SK-N-SH (cell line): Measurements from ENCODE around the gene CASS4. TPM values are rescaled to one million over a fixed set of nuclear protein-coding genes. Genes with fewer than 3 reads are reported as not detected.

Experiments
- CTCF ChIA-PET: fragments of 300-600, 350-600 bp; formaldehyde crosslinking; extraction: SDS; loops from one replicate; lab custom pipeline; 2021; lab: Yijun Ruan, JAX
- POLR2A ChIA-PET: fragments of 350-600 bp; sonication (Branson Sonifier 250); formaldehyde crosslinking; extraction: SDS; loops from one replicate; lab custom pipeline; 2020; ENCODE audit warnings: antibody characterized with exemption, inconsistent platforms; lab: Yijun Ruan, JAX
- DNase-seq: peaks from one replicate; pipeline ENCODE4 v3.0.0; 2012
- H2AFZ ChIP-seq: fragments of 200-600 bp; sonication (generic); 2 replicates; pipeline ENCODE4 v1.8.1; 2016; ENCODE audit warnings: antibody characterized with exemption, mild to moderate bottlenecking, low read depth
- H3F3A ChIP-seq: fragments of 200-600 bp; sonication (generic); replicated peaks from 2 replicates; pipeline ENCODE3; 2016; ENCODE audit warnings: antibody characterized with exemption, mild to moderate bottlenecking; ENCODE audit not compliant: insufficient read depth
- H3K27ac ChIP-seq, 2 experiments: fragments of 200-500 bp in 1 of 2; fragments of 200-600 bp in 1 of 2; sonication (Bioruptor generic) in 1 of 2; sonication (generic), shearing (Covaris generic) in 1 of 2; 2 replicates each; pipeline versions ENCODE4 v1.5.1 to v1.6.1; 2014 to 2016; ENCODE audit warnings: low read depth in 2 of 2, inconsistent platforms in 1 of 2, low read length in 1 of 2, mild to moderate bottlenecking in 1 of 2, mixed read lengths in 1 of 2
- H3K27me3 ChIP-seq: fragments of 200-600 bp; sonication (generic), shearing (Covaris generic); 2 replicates; pipeline ENCODE4 v1.6.1; 2016; ENCODE audit warnings: mixed run types; ENCODE audit not compliant: insufficient read depth
- H3K36me3 ChIP-seq, 2 experiments: fragments of 200-500 bp in 1 of 2; fragments of 200-600 bp in 1 of 2; sonication (Bioruptor generic) in 1 of 2; sonication (generic) in 1 of 2; replicated peaks in 1 of 2; 2 replicates each; pipeline versions ENCODE3 to v1.5.1; 2014 to 2016; ENCODE audit warnings: low read length in 1 of 2, mild to moderate bottlenecking in 1 of 2; ENCODE audit not compliant: insufficient read depth in 2 of 2, control insufficient read depth in 1 of 2
- H3K4me1 ChIP-seq, 2 experiments: fragments of 200-500 bp in 1 of 2; fragments of 200-600 bp in 1 of 2; sonication (Bioruptor generic) in 1 of 2; sonication (generic), shearing (Covaris generic) in 1 of 2; 2 replicates each; pipeline versions ENCODE4 v1.5.1 to v1.6.1; 2014 to 2016; ENCODE audit warnings: low read depth in 1 of 2, low read length in 1 of 2, mixed run types in 1 of 2; ENCODE audit not compliant: insufficient read depth in 2 of 2, control insufficient read depth in 1 of 2
- H3K4me2 ChIP-seq: fragments of 200-600 bp; sonication (generic), shearing (Covaris generic); 2 replicates; pipeline ENCODE4 v1.6.1; 2017; ENCODE audit warnings: mixed run types
- H3K4me3 ChIP-seq, 2 experiments: fragments of 200-500 bp in 1 of 2; fragments of 200-600 bp in 1 of 2; sonication (Bioruptor generic) in 1 of 2; sonication (generic), shearing (Covaris generic) in 1 of 2; 2 replicates each; pipeline versions ENCODE4 v1.5.1 to v1.8.1; 2014 to 2016; ENCODE audit warnings: low read depth in 2 of 2, inconsistent platforms in 1 of 2, low read length in 1 of 2, mild to moderate bottlenecking in 1 of 2, mixed read lengths in 1 of 2, moderate library complexity in 1 of 2
- H3K79me2 ChIP-seq: fragments of 200-600 bp; sonication (generic); 2 replicates; pipeline ENCODE4 v1.8.1; 2017; ENCODE audit warnings: mild to moderate bottlenecking; ENCODE audit not compliant: insufficient read depth
- H3K9ac ChIP-seq: fragments of 200-600 bp; sonication (generic); 2 replicates; pipeline ENCODE4 v1.6.1; 2017; ENCODE audit warnings: mixed run types
- H3K9me2 ChIP-seq: fragments of 200-600 bp; sonication (generic); 2 replicates; pipeline ENCODE4 v1.6.1; 2017; ENCODE audit warnings: mixed run types
- H3K9me3 ChIP-seq: fragments of 200-600 bp; sonication (generic); 2 replicates; pipeline ENCODE4 v1.6.1; 2017; ENCODE audit warnings: mixed run types, mild to moderate bottlenecking, moderate library complexity
- H4K20me1 ChIP-seq: fragments of 200-600 bp; sonication (generic); 2 replicates; pipeline ENCODE4 v1.6.1; 2017; ENCODE audit warnings: mild to moderate bottlenecking, mixed run types; ENCODE audit not compliant: insufficient read depth
- CHD2 ChIP-seq: fragments of 150-350 bp; IDR thresholded peaks from 2 replicates; pipeline ENCODE4 v1.6.1; 2018; ENCODE audit warnings: low read length; ENCODE audit not compliant: partially characterized antibody
- RFX5 ChIP-seq: IDR thresholded peaks from 2 replicates; pipeline ENCODE4 v1.6.1; 2012; ENCODE audit warnings: mild to moderate bottlenecking, improper control_type of control experiment, low read length
- SIN3A ChIP-seq: IDR thresholded peaks from 2 replicates; pipeline ENCODE4 v1.6.1; 2012; ENCODE audit warnings: low read depth, mild to moderate bottlenecking, low read length, moderate library complexity, borderline replicate concordance
- YY1 ChIP-seq: IDR thresholded peaks from 2 replicates; pipeline ENCODE4 v1.4.0; 2012; ENCODE audit warnings: low read depth, mild to moderate bottlenecking
- WGBS: methylation state at CpG from one replicate; pipeline ENCODE4 v1.1.6; 2017; ENCODE audit warnings: low lambda C conversion rate; 5-methylcytosine and 5-hydroxymethylcytosine counted together
- polyA plus RNA-seq, 3 experiments: library from polyadenylated mRNA; depleted of rRNA; stranded (reverse); fragments of >200 nt; gene quantifications; 2 replicates each; pipeline ENCODE4 v1.2.3, GENCODE V29; 2012
- TF ChIP-seq, protein P1 (sequence below): IDR thresholded peaks from 2 replicates; pipeline ENCODE4 v1.4.0; 2012; ENCODE audit warnings: low read depth
- TF ChIP-seq, protein P2 (sequence below): IDR thresholded peaks from 2 replicates; pipeline ENCODE4 v1.4.0; 2012; ENCODE audit warnings: low read depth, borderline replicate concordance
- TF ChIP-seq, protein P3 (sequence below): fragments of 150-350 bp; IDR thresholded peaks from 2 replicates; pipeline ENCODE4 v1.6.1; 2016; ENCODE audit warnings: mild to moderate bottlenecking, low read depth, low read length
- TF ChIP-seq, protein P4 (sequence below): IDR thresholded peaks from 2 replicates; pipeline ENCODE4; 2012

The CASS4 gene
- polyA plus RNA-seq, 1 of the 3 experiments (the other 2 are of a cell fraction) = not detected

DNA sequence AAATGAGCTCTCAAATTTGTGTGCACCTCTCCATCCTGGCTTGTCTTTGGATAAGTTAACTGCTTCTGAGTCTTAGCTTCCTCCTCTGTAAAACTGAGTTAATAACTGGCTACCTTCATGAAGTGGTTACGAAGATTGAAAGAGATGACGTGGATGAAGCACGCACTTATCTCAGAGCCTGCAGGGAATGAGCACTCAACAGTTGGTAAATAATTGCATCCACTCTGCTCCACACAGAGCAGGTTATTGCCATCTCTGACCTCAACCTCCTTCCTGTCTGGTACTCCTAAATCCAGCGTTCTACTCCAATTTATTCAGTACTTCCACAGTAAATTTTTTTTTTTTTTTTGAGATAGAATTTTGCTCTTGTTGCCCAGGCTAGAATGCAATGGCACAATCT lies 26.9 kb upstream of the CASS4 start:
- Histone ChIP-seq H3K27me3 (no peaks in the 10 kb centered on the region), H3K9me2 (no peaks in the 10 kb centered on the region), H3F3A (peaks cover 12% of the 10 kb centered on the region), H3K4me1 (peaks cover 0 to 5% of the 10 kb centered on the region in 2 experiments; a peak in 2 of 4 replicates), H3K9me3 (no peaks in the 10 kb centered on the region), H2AFZ (no peak overlapping the region), H3K4me3 (no peak overlapping the region), H3K36me3 (peaks cover 27 to 38% of the 10 kb centered on the region in 2 experiments), H3K9ac (no peak overlapping the region), H4K20me1 (no peaks in the 10 kb centered on the region)
- POLR2A ChIA-PET = no interaction called here
- DNase-seq = no peak
- 92% methylated on average over 4 of the region's 4 CpGs for WGBS
- TF ChIP-seq, protein P1, sequence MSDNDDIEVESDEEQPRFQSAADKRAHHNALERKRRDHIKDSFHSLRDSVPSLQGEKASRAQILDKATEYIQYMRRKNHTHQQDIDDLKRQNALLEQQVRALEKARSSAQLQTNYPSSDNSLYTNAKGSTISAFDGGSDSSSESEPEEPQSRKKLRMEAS = no peak
- TF ChIP-seq SIN3A (no peak), YY1 (no peak), CHD2 (no peak)
- TF ChIP-seq, protein P2, sequence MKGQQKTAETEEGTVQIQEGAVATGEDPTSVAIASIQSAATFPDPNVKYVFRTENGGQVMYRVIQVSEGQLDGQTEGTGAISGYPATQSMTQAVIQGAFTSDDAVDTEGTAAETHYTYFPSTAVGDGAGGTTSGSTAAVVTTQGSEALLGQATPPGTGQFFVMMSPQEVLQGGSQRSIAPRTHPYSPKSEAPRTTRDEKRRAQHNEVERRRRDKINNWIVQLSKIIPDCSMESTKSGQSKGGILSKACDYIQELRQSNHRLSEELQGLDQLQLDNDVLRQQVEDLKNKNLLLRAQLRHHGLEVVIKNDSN = no peak
- TF ChIP-seq, protein P3, sequence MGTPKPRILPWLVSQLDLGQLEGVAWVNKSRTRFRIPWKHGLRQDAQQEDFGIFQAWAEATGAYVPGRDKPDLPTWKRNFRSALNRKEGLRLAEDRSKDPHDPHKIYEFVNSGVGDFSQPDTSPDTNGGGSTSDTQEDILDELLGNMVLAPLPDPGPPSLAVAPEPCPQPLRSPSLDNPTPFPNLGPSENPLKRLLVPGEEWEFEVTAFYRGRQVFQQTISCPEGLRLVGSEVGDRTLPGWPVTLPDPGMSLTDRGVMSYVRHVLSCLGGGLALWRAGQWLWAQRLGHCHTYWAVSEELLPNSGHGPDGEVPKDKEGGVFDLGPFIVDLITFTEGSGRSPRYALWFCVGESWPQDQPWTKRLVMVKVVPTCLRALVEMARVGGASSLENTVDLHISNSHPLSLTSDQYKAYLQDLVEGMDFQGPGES = no peak
- TF ChIP-seq, all 33 proteins: peak for 0
- Histone ChIP-seq H3K79me2 (peaks cover 97% of the 10 kb centered on the region), H3K4me2 (no peak overlapping the region), H3K27ac (no peak overlapping the region)
- CTCF ChIA-PET = no interaction called here

DNA sequence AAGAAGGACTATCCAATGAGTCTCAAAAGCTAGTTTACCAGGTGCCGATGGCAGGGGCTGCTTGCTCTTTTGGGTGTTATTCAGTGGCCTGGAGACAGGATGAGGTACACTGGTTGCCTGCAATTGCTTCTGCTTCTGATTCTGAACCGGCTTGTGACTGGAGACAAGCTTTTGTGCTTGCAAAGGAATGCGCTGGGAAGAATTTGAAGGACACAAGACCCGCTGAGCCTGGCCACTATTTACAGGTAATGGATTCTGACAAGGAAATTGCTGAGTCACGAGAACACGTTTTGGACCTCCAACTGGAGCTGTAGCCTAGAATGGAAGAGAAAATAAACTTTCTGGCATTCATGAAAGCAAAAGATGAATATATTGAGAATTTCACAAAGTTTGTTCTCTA lies 25.8 kb upstream of the CASS4 start:
- CTCF ChIA-PET = no interaction called here
- POLR2A ChIA-PET = no interaction called here

More for the DNA sequence above, 25.8 kb upstream of the CASS4 start:
- Histone ChIP-seq H3K4me3 (no peak overlapping the region), H4K20me1 (no peaks in the 10 kb centered on the region), H3K27me3 (no peaks in the 10 kb centered on the region), H3K27ac (no peak overlapping the region), H3K4me1 (peaks cover 3 to 13% of the 10 kb centered on the region in 2 experiments; a peak in 3 of 4 replicates), H3K79me2 (peaks cover 100% of the 10 kb centered on the region), H3K4me2 (no peak overlapping the region), H3F3A (peaks cover 12% of the 10 kb centered on the region), H3K9ac (no peak overlapping the region), H3K9me3 (no peaks in the 10 kb centered on the region), H3K36me3 (peaks cover 28 to 37% of the 10 kb centered on the region in 2 experiments), H3K9me2 (no peaks in the 10 kb centered on the region), H2AFZ (no peak overlapping the region)
- TF ChIP-seq, protein P4, sequence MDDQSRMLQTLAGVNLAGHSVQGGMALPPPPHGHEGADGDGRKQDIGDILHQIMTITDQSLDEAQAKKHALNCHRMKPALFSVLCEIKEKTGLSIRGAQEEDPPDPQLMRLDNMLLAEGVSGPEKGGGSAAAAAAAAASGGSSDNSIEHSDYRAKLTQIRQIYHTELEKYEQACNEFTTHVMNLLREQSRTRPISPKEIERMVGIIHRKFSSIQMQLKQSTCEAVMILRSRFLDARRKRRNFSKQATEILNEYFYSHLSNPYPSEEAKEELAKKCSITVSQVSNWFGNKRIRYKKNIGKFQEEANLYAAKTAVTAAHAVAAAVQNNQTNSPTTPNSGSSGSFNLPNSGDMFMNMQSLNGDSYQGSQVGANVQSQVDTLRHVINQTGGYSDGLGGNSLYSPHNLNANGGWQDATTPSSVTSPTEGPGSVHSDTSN = peak; percentile 15; the same call in 1 of the 2 replicates
- TF ChIP-seq RFX5 = no peak
- 81% methylated on average over 6 of the region's 6 CpGs for WGBS
- no peak for DNase-seq
